Hepatocyte (in vitro differentiated cells): ENCODE results near the gene LRRC1.

ENCODE experiments used
- EZH2phosphoT487 ChIP-seq: fragments of 200-600 bp; sonication (generic); IDR thresholded peaks from one replicate; pipeline ENCODE4 v1.6.1; 2018; ENCODE audit warnings: antibody characterized with exemption, mild to moderate bottlenecking, low read depth, moderate library complexity; ENCODE audit not compliant: unreplicated experiment, severe bottlenecking
- TF ChIP-seq, protein P1 (sequence below): fragments of 200-600 bp; sonication (generic); IDR thresholded peaks from 2 replicates; pipeline ENCODE4 v1.5.1; 2016; ENCODE audit warnings: antibody characterized with exemption, mild to moderate bottlenecking; ENCODE audit not compliant: poor library complexity

DNA sequence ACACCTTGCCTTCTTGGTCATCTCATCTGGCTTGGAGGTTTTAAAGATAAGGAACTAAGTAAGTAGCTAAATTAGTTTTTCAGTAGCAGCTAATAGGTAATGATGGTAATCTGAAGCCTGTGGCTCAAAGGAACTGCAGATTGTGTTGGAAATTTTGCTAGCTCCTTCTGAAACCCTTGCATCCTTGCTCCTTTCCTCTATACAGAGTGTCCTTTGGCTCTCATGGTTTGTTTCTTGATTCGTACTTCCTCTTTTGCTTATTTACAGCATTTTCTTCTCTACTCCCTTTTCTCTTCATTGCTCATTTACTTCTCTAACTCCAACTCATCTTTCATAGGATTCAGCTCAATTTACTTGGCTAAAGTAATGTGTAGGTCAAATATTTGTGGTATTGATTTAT lies 19.0 kb downstream of the LRRC1 start:
- TF ChIP-seq, protein P1, sequence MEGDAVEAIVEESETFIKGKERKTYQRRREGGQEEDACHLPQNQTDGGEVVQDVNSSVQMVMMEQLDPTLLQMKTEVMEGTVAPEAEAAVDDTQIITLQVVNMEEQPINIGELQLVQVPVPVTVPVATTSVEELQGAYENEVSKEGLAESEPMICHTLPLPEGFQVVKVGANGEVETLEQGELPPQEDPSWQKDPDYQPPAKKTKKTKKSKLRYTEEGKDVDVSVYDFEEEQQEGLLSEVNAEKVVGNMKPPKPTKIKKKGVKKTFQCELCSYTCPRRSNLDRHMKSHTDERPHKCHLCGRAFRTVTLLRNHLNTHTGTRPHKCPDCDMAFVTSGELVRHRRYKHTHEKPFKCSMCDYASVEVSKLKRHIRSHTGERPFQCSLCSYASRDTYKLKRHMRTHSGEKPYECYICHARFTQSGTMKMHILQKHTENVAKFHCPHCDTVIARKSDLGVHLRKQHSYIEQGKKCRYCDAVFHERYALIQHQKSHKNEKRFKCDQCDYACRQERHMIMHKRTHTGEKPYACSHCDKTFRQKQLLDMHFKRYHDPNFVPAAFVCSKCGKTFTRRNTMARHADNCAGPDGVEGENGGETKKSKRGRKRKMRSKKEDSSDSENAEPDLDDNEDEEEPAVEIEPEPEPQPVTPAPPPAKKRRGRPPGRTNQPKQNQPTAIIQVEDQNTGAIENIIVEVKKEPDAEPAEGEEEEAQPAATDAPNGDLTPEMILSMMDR = no peak
- no peak for TF ChIP-seq EZH2phosphoT487
